Sigmoid colon (tissue), 4 donors: ENCODE results near the gene MYO9A.
"Not testable (repeated sequence)": the region's sequence is repeated elsewhere in the genome, so short reads cannot be mapped to it uniquely, and the experiment has no call there.

Experiments
- CTCF ChIP-seq, 4 experiments: fragments of 450-650 bp in 3 of 4; fragments of 200-600 bp in 1 of 4; IDR thresholded peaks; one replicate each; pipeline ENCODE4 v1.5.1; 2016 to 2019; ENCODE audit warnings: antibody characterized with exemption in 4 of 4, mild to moderate bottlenecking in 3 of 4, moderate library complexity in 2 of 4
- EP300 ChIP-seq, 4 donors: sonication (generic); formaldehyde crosslinking; IDR thresholded peaks; one replicate each; pipeline ENCODE4 v1.6.1; 2017; ENCODE audit warnings: antibody characterized with exemption in 4 of 4
- POLR2A ChIP-seq, 2 donors: fragments of 450-650 bp; IDR thresholded peaks; one replicate each; pipeline ENCODE4 v1.6.1; 2016; ENCODE audit warnings: antibody characterized with exemption in 2 of 2, mild to moderate bottlenecking in 2 of 2, moderate library complexity in 2 of 2

- TF ChIP-seq CTCF, EP300, POLR2A (IDR thresholded peaks at IDR 0.05): not testable (repeated sequence)
Observed at GRCh38 chr15:72053297-72053696, 64.7 kb downstream of the MYO9A start.
